Body of pancreas (tissue), 4 donors: Measurements from ENCODE around the gene GLP2R. TPM values are rescaled to one million over a fixed set of nuclear protein-coding genes. Genes with fewer than 3 reads are reported as not detected.
A peak's percentile ranks its signal among the peaks of the same experiment; 100 is the strongest.
"Not testable (repeated sequence)": the region's sequence is repeated elsewhere in the genome, so short reads cannot be mapped to it uniquely, and the experiment has no call there.

Source experiments
- ATAC-seq: fragments of 150-250 bp; one replicate; pipeline ENCODE4 v1.9.1; 2016
- DNase-seq, 4 donors: peaks; one replicate each; pipeline ENCODE4 v3.0.0-alpha.2; 2019
- H3K27ac ChIP-seq, 4 donors: fragments of 200-600 bp; sonication (generic); 1 replicate in 3 of 4; 2 replicates in 1 of 4; pipeline versions ENCODE4 v1.5.1 to v1.6.1; 2016 to 2019; ENCODE audit warnings: mild to moderate bottlenecking in 1 of 4, mixed read lengths in 1 of 4, moderate library complexity in 1 of 4
- H3K27me3 ChIP-seq, 2 donors: fragments of 200-600 bp; sonication (generic); one replicate each; pipeline ENCODE4 v1.6.0; 2016; ENCODE audit warnings: mild to moderate bottlenecking in 1 of 2
- H3K36me3 ChIP-seq, 2 donors: fragments of 200-600 bp; sonication (generic); replicated peaks in 1 of 2; 2 replicates each; pipeline ENCODE4 v1.5.1; 2016; ENCODE audit warnings: low read depth in 2 of 2; ENCODE audit not compliant: insufficient read depth in 1 of 2
- H3K4me1 ChIP-seq: fragments of 200-600 bp; sonication (generic); one replicate; pipeline ENCODE4 v1.6.0; 2016
- H3K4me3 ChIP-seq, 2 donors: fragments of 200-600 bp; sonication (generic); 1 replicate in 1 of 2; 2 replicates in 1 of 2; pipeline ENCODE4 v1.5.1; 2016 to 2019
- H3K9me3 ChIP-seq, 3 donors: fragments of 200-600 bp; sonication (generic); 1 replicate in 2 of 3; 2 replicates in 1 of 3; pipeline ENCODE4 v1.5.1; 2016
- POLR2A ChIP-seq, 3 donors: fragments of 450-650 bp; IDR thresholded peaks; one replicate each; pipeline ENCODE4 v1.6.1; 2016; ENCODE audit warnings: antibody characterized with exemption in 3 of 3, mild to moderate bottlenecking in 2 of 3
- WGBS, 2 donors: methylation state at CpG; one replicate each; pipeline ENCODE4 v1.1.5; 2017; 5-methylcytosine and 5-hydroxymethylcytosine counted together
- intact Hi-C: fragments of 100-400 bp; cut with DNase I; formaldehyde crosslinking; loops from one replicate; pipeline ENCODE4 v1.15.1; 2023
- total RNA-seq, 2 donors: library from RNA; depleted of rRNA; stranded (reverse); fragments of >200 nt; gene quantifications; one replicate each; pipeline ENCODE4 v1.1.0, GENCODE V29; 2016
- TF ChIP-seq, protein P1 (sequence below), 7 experiments: fragments of 450-650 bp in 4 of 7; fragments of 200-600 bp in 3 of 7; sonication (generic) in 3 of 7; IDR thresholded peaks; one replicate each; pipeline ENCODE4 v1.5.1; 2016 to 2019; ENCODE audit warnings: antibody characterized with exemption in 7 of 7

The GLP2R gene
- total RNA-seq, 2 donors from 2014 or later, result 4.6 to 4.7 TPM

DNA sequence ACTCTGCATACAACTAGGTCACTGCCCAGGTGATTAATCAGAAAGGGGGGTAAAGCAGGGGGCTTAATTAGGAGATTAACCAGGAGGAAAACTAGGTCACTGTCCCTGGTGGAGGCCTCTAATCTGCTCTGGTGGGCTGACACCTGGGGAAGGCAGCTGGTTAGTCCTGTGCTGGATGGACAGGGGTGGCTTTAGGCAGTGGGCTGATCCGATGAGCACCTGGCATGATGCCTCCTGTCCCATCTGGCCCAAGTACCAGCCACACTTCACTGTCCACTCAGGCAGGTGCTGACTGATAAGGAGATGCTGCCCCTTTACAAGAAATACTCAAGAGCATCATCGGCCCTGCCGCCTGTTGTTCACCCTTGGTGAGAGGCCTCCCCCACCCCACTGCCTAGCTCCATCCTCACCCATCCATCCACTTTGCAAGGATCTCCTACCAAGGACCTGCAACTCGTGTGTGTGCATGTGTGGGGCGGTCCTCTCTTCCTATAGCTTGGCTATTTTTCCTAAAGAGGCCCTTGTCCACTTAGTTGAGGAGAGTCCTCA is 93.2 kb downstream of the GLP2R start:
- DNase-seq (no peak), ATAC-seq (no peak)
- Histone ChIP-seq H3K9me3 (no peaks in the 10 kb centered on the region), H3K27ac (no peak overlapping the region), H3K27me3 (no peaks in the 10 kb centered on the region), H3K4me3 (no peak overlapping the region), H3K4me1 (no peaks in the 10 kb centered on the region), H3K36me3 (no peaks in the 10 kb centered on the region)
- TF ChIP-seq, protein P1, sequence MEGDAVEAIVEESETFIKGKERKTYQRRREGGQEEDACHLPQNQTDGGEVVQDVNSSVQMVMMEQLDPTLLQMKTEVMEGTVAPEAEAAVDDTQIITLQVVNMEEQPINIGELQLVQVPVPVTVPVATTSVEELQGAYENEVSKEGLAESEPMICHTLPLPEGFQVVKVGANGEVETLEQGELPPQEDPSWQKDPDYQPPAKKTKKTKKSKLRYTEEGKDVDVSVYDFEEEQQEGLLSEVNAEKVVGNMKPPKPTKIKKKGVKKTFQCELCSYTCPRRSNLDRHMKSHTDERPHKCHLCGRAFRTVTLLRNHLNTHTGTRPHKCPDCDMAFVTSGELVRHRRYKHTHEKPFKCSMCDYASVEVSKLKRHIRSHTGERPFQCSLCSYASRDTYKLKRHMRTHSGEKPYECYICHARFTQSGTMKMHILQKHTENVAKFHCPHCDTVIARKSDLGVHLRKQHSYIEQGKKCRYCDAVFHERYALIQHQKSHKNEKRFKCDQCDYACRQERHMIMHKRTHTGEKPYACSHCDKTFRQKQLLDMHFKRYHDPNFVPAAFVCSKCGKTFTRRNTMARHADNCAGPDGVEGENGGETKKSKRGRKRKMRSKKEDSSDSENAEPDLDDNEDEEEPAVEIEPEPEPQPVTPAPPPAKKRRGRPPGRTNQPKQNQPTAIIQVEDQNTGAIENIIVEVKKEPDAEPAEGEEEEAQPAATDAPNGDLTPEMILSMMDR (IDR thresholded peaks at IDR 0.05), result no peak
- no peak for TF ChIP-seq POLR2A (IDR thresholded peaks at IDR 0.05)
- WGBS, 2 donors, result 57 to 67% methylated on average over 3 to 5 of the region's 5 CpGs
- intact Hi-C loops, result no loop called here

DNA sequence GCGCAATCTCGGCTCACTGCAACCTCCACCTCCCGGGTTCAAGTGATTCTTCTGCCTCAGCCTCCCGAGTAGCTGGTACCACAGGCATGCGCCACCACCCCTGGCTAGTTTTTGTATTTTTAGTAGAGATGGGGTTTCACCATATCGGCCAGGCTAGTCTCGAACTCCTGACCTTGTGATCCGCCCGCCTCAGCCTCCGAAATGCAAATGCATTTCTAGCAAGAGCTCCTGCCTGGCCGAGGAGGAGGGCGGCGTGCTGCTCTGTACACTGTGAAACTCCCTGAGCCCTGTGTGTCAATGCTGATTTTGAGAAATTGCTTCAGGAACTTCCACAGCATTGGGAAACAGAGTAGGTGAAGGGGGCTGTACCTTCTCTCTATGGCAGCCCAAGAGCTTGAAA is 95.5 kb downstream of the GLP2R start:
- not testable (repeated sequence) for H3K27ac ChIP-seq, H3K9me3 ChIP-seq, H3K27me3 ChIP-seq, H3K36me3 ChIP-seq, ATAC-seq, H3K4me1 ChIP-seq, DNase-seq, H3K4me3 ChIP-seq
- intact Hi-C loops, result loop anchor here (10.0 kb wide), 1 partner anchor 704 kb away; no protein-coding TSS in a partner anchor
- WGBS, 2 donors, result 68 to 69% methylated on average over 3 to 13 of the region's 13 CpGs

DNA sequence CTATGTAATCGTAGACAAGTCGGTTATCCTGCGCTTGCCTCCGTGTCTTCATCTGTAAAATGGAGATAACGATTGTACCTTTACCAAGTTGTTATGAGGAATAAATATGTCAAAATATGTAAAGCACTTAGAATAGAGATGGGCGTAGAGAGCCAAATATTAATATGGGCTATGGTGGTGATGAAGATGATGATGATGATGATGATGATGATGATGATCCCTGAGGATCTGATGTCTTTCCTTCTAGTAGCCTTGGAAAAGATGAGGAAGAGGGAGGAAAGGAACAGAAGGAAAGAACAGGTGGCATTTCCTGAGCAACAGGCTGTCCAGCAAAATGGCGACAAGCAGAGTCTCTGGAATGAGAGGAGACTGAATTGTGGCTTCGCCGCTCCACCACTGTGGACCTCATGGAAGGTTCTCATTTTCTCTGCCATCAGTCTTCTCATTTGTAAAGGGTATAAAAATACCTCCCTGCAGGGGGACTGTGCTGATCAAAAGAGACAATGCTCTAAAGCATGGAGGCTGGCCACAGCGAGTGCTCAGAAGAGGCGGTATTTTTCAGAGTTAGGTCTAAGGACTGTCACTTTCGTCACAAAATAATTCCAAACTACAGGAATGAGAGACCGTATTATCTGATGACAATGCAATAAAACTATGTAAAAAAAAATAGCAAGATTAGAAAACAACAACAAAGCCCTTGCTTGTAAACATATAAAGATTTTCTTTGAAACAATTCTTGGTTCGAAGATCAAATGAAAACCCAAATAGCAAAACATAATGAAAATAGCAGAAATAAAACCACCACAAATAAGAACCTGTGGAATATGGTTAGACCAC is 96.5 kb downstream of the GLP2R start:
- H3K27me3 ChIP-seq, result no peaks in the 10 kb centered on the region
- H3K9me3 ChIP-seq, result no peaks in the 10 kb centered on the region
- H3K27ac ChIP-seq, result no peak overlapping the region
- H3K4me3 ChIP-seq, result no peak overlapping the region
- TF ChIP-seq POLR2A (IDR thresholded peaks at IDR 0.05), result no peak
- TF ChIP-seq, protein P1 (IDR thresholded peaks at IDR 0.05), result no peak
- ATAC-seq, result no peak
- H3K36me3 ChIP-seq, result no peaks in the 10 kb centered on the region
- intact Hi-C loops, result loop anchor here (10.0 kb wide), 1 partner anchor 703 kb away; no protein-coding TSS in a partner anchor
- DNase-seq, result no peak
- WGBS, 2 donors, result 81% methylated on average over 14 of the region's 14 CpGs
- peaks cover 5% of the 10 kb centered on the region for H3K4me1 ChIP-seq

DNA sequence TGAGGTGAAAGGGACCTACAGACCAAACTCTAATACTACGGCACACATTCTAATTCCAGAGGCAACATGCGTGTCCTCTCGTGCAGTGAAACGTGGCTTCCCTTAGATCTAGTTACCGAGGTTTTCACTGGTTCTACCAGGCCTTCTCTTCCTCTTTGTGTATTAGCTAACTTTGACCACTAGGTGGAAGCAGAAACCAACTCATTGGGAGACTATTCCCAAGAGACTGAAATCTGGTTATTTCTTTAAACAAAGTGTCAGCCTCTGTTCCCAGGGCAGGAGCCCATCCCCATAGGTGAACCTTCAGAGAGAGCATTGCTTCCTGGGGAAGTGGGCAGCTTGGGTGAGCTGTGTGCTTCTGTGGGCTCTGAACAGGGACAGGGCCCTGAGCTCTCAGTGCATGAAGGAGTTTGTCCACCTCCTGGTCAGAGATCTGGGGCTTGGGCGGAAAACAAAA is 99.0 kb downstream of the GLP2R start:
- TF ChIP-seq POLR2A (IDR thresholded peaks at IDR 0.05), result no peak
- TF ChIP-seq, protein P1 (IDR thresholded peaks at IDR 0.05), result peak; percentile 65 to 86 (median 78)
- H3K9me3 ChIP-seq, result no peaks in the 10 kb centered on the region
- H3K4me1 ChIP-seq, result peaks cover 5% of the 10 kb centered on the region
- no peaks in the 10 kb centered on the region for H3K27me3 ChIP-seq
- H3K36me3 ChIP-seq, result no peaks in the 10 kb centered on the region
- ATAC-seq (peak; percentile 79), DNase-seq (peak in 2 of 4 donors; percentile 19 to 43)
- H3K27ac ChIP-seq, result no peak overlapping the region
- no peak overlapping the region for H3K4me3 ChIP-seq
- 16 to 22% methylated on average over 6 of the region's 6 CpGs for WGBS, 2 donors
- intact Hi-C loops, result loop anchor here (10.0 kb wide), 1 partner anchor 700 kb away; no protein-coding TSS in a partner anchor

DNA sequence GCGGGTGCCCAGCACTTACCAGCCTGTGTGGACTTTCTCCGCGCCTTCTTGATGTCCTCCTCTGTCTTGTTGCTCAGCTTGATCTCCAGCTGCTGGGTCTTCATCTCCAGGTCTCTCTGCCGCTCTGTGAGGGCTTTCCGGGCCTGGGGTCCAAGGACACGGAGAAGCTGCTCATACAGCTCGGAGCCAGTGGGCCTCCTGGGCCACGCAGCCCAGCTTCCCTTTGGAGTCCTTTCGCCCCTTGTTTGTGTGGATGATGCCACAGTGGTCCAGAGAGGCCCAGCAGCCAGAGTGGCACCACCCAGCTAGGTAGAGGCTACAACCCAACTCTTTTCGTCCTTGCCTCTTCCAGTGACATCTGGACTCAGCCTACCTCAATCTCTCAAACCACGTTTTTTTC is 99.7 kb downstream of the GLP2R start:
- ATAC-seq (no peak), DNase-seq (no peak)
- H3K27me3 ChIP-seq, result no peaks in the 10 kb centered on the region
- no peak overlapping the region for H3K27ac ChIP-seq
- no peaks in the 10 kb centered on the region for H3K9me3 ChIP-seq
- intact Hi-C loops, result loop anchor here (10.0 kb wide), 1 partner anchor 699 kb away; no protein-coding TSS in a partner anchor
- no peak overlapping the region for H3K4me3 ChIP-seq
- TF ChIP-seq, protein P1 (IDR thresholded peaks at IDR 0.05), result no peak
- TF ChIP-seq POLR2A (IDR thresholded peaks at IDR 0.05), result no peak
- WGBS, 2 donors, result 78 to 82% methylated on average over 6 to 11 of the region's 11 CpGs
- H3K4me1 ChIP-seq, result peaks cover 5% of the 10 kb centered on the region
- no peaks in the 10 kb centered on the region for H3K36me3 ChIP-seq
